ENCODE data around the gene UNCX.

DNA sequence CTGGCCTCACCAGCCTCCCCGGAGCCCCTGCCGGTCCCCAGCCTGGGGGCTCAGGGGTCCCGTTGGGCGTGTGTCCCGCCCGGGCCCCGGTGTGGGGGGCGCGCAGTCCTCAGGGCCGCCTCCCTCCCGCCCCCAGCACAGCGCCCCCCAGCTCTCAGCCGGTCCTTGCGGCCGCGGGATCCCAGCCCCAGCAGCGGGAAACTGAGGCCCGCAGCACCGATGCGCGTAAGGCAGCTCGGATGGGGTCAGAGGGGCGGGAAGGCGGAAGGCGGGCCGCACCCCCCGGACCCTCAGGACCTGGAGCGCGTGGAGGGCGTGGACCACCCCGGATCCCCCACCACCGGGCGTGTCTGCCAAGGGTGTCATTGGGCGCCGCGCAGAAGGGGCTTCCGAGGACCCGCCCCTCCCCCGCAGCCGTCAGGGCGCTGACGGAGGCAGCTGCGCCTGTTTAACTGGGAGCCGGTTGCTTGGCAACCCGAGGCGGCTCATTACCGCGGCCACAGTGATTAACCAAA is 14.9 kb downstream of the UNCX start:
- TF ChIP-seq, protein P1, sequence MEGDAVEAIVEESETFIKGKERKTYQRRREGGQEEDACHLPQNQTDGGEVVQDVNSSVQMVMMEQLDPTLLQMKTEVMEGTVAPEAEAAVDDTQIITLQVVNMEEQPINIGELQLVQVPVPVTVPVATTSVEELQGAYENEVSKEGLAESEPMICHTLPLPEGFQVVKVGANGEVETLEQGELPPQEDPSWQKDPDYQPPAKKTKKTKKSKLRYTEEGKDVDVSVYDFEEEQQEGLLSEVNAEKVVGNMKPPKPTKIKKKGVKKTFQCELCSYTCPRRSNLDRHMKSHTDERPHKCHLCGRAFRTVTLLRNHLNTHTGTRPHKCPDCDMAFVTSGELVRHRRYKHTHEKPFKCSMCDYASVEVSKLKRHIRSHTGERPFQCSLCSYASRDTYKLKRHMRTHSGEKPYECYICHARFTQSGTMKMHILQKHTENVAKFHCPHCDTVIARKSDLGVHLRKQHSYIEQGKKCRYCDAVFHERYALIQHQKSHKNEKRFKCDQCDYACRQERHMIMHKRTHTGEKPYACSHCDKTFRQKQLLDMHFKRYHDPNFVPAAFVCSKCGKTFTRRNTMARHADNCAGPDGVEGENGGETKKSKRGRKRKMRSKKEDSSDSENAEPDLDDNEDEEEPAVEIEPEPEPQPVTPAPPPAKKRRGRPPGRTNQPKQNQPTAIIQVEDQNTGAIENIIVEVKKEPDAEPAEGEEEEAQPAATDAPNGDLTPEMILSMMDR (IDR thresholded peaks at IDR 0.05; ENCODE audit: low read length), result no peak
- TF ChIP-seq EZH2 (optimal IDR thresholded peaks at IDR 0.05; ENCODE audit: low read depth, low read length) (no peak), EZH2phosphoT487 (IDR thresholded peaks at IDR 0.05; ENCODE audit: low read length) (no peak)
